DOHH2 (cell line): ENCODE results near the gene ANK2.

Experiments
- EZH2phosphoT487 ChIP-seq: fragments of 200-600 bp; sonication (generic); IDR thresholded peaks from 2 replicates; pipeline ENCODE4 v1.6.1; 2017; ENCODE audit warnings: borderline replicate concordance, mild to moderate bottlenecking, antibody characterized with exemption, low read length, moderate library complexity, mixed read lengths
- TF ChIP-seq, protein P1 (sequence below): fragments of 200-600 bp; sonication (generic); IDR thresholded peaks from one replicate; pipeline ENCODE4 v1.5.1; 2014; ENCODE audit warnings: antibody characterized with exemption, mild to moderate bottlenecking, low read depth, low read length; ENCODE audit not compliant: poor library complexity, severe bottlenecking

DNA sequence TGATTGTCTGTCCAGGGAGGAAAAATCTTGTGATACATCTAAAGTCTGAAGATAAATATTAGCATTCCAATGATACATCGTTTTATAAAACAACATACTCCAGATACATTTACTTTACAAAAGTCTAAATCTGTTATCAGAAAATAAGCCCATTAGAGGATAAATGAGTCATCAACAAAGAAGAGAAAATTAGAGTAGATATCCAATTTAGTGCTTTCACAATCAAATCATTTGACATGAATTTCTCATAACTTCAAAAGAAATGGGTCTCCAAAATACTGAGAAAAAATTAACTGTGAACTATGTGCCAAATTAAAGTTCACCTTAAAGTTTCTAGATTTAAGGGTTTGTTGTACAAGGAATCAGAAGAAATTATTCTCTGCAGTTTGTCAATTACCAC is 213.8 kb downstream of the ANK2 start:
- TF ChIP-seq, protein P1, sequence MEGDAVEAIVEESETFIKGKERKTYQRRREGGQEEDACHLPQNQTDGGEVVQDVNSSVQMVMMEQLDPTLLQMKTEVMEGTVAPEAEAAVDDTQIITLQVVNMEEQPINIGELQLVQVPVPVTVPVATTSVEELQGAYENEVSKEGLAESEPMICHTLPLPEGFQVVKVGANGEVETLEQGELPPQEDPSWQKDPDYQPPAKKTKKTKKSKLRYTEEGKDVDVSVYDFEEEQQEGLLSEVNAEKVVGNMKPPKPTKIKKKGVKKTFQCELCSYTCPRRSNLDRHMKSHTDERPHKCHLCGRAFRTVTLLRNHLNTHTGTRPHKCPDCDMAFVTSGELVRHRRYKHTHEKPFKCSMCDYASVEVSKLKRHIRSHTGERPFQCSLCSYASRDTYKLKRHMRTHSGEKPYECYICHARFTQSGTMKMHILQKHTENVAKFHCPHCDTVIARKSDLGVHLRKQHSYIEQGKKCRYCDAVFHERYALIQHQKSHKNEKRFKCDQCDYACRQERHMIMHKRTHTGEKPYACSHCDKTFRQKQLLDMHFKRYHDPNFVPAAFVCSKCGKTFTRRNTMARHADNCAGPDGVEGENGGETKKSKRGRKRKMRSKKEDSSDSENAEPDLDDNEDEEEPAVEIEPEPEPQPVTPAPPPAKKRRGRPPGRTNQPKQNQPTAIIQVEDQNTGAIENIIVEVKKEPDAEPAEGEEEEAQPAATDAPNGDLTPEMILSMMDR: no peak
- no peak for TF ChIP-seq EZH2phosphoT487
